Measurements from ENCODE around the gene LENG8.

DNA sequence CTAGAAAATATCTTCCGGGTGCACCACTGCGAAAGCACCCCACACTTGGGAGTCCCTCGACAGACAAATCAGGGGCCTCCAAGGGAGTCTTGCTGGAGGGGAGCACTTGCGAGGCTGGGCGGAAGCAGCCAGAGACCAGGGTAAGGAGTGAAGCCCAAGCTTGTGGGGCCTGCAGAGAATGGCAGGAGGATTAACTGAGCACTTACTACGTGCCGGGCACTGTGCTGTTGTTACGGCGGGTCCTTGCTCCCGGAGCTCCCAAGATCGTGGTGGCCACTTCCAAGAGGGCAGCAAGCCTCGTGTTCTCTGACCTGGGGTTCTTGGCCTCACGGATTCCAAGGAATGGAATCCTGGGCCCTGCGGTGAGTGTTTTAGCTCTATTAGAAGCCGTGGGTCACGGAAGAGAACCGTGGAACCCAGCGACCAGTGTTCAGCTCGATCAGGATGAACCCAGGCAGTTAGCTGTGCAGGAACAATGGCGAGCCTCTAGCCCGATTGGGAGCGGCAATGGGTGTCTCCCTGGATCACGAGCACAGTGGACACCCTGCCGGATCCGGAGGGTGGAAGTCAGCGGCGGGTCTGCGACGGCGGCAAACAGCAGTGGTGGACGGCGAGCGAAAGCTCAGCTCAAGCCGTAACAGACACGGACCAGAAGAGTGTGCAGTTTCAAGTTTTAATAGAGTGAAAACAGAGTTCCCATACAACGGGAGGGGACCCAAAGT lies 24.2 kb upstream of the LENG8 start:
- TF ChIP-seq, protein P1, sequence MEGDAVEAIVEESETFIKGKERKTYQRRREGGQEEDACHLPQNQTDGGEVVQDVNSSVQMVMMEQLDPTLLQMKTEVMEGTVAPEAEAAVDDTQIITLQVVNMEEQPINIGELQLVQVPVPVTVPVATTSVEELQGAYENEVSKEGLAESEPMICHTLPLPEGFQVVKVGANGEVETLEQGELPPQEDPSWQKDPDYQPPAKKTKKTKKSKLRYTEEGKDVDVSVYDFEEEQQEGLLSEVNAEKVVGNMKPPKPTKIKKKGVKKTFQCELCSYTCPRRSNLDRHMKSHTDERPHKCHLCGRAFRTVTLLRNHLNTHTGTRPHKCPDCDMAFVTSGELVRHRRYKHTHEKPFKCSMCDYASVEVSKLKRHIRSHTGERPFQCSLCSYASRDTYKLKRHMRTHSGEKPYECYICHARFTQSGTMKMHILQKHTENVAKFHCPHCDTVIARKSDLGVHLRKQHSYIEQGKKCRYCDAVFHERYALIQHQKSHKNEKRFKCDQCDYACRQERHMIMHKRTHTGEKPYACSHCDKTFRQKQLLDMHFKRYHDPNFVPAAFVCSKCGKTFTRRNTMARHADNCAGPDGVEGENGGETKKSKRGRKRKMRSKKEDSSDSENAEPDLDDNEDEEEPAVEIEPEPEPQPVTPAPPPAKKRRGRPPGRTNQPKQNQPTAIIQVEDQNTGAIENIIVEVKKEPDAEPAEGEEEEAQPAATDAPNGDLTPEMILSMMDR (IDR thresholded peaks at IDR 0.05) = no peak
- no peak for TF ChIP-seq POLR2A (IDR thresholded peaks at IDR 0.05)

Measured in Peyer's patch (tissue), 4 donors.